Neural cell (in vitro differentiated cells): ENCODE measurements around the gene ESRRB. TPM values are rescaled to one million over a fixed set of nuclear protein-coding genes. Genes with fewer than 3 reads are reported as not detected.

Experiments used
- H2AFZ ChIP-seq: fragments of 200-600, 300-800 bp; sonication (generic), shearing (Covaris generic); 2 replicates; pipeline ENCODE4 v1.6.0; 2014; ENCODE audit warnings: low read depth, mild to moderate bottlenecking, antibody characterized with exemption, low read length, moderate library complexity
- H3F3A ChIP-seq: fragments of 200-600 bp; shearing (Covaris generic); 2 replicates; pipeline ENCODE4 v1.6.1; 2016; ENCODE audit warnings: mild to moderate bottlenecking, moderate library complexity, mixed read lengths, antibody characterized with exemption, low read length; ENCODE audit not compliant: insufficient read depth, poor library complexity, severe bottlenecking
- H3K27ac ChIP-seq: fragments of 200-600, 300-800 bp; sonication (generic), shearing (Covaris generic); 2 replicates; pipeline ENCODE4 v1.5.1; 2014; ENCODE audit warnings: mild to moderate bottlenecking, low read length, moderate library complexity
- H3K27me3 ChIP-seq: fragments of 300-800, 200-600 bp; sonication (generic), shearing (Covaris generic); 2 replicates; pipeline ENCODE4 v1.6.0; 2014; ENCODE audit warnings: mild to moderate bottlenecking, low read depth, low read length, moderate library complexity; ENCODE audit not compliant: insufficient read depth
- H3K36me3 ChIP-seq: fragments of 300-800, 200-600 bp; sonication (generic), shearing (Covaris generic); 2 replicates; pipeline ENCODE4 v1.5.1; 2014; ENCODE audit warnings: mild to moderate bottlenecking, antibody characterized with exemption, low read length, moderate library complexity; ENCODE audit not compliant: insufficient read depth
- H3K4me2 ChIP-seq: fragments of 300-800, 200-600 bp; sonication (generic), shearing (Covaris generic); 2 replicates; pipeline ENCODE4 v1.6.0; 2014; ENCODE audit warnings: mild to moderate bottlenecking, low read length
- H3K4me3 ChIP-seq: fragments of 300-800, 200-600 bp; sonication (generic), shearing (Covaris generic); 2 replicates; pipeline ENCODE4 v1.5.1; 2014; ENCODE audit warnings: mild to moderate bottlenecking, low read length, moderate library complexity
- H3K79me2 ChIP-seq: fragments of 200-600 bp; shearing (Covaris generic); replicated peaks from 2 replicates; pipeline ENCODE4 v1.6.0; 2014; ENCODE audit warnings: mild to moderate bottlenecking, low read length, moderate library complexity; ENCODE audit not compliant: insufficient read depth
- H3K9ac ChIP-seq: fragments of 300-800, 200-600 bp; sonication (generic), shearing (Covaris generic); 2 replicates; pipeline ENCODE4 v1.6.1; 2016; ENCODE audit warnings: mild to moderate bottlenecking, low read length, mixed read lengths
- H3K9me2 ChIP-seq: fragments of 200-600 bp; shearing (Covaris generic); 2 replicates; pipeline ENCODE4 v1.6.1; 2016; ENCODE audit warnings: mild to moderate bottlenecking, low read length, mixed read lengths; ENCODE audit not compliant: insufficient read depth
- H3K9me3 ChIP-seq: fragments of 200-600, 300-800 bp; sonication (generic), shearing (Covaris generic); 2 replicates; pipeline ENCODE4 v1.6.1; 2016; ENCODE audit warnings: mild to moderate bottlenecking, mixed run types, low read length, moderate library complexity, mixed read lengths
- H4K20me1 ChIP-seq: fragments of 200-600 bp; shearing (Covaris generic); 2 replicates; pipeline ENCODE4 v1.6.1; 2016; ENCODE audit warnings: mild to moderate bottlenecking, mixed run types; ENCODE audit not compliant: insufficient read depth
- CTCF ChIP-seq: fragments of 450-650 bp; IDR thresholded peaks from 2 replicates; pipeline ENCODE4 v1.5.1; 2014; ENCODE audit warnings: antibody characterized with exemption, mild to moderate bottlenecking, moderate library complexity; ENCODE audit not compliant: poor library complexity, severe bottlenecking
- EP300 ChIP-seq: fragments of 450-650 bp; conservative IDR thresholded peaks from 2 replicates; pipeline ENCODE4 v1.6.1; 2014; ENCODE audit warnings: antibody characterized with exemption, mild to moderate bottlenecking, moderate library complexity; ENCODE audit not compliant: poor library complexity, severe bottlenecking
- EZH2 ChIP-seq: fragments of 200-600, 300-800 bp; shearing (Covaris generic), sonication (generic); IDR thresholded peaks from 2 replicates; pipeline ENCODE4 v1.6.1; 2014; ENCODE audit warnings: antibody characterized with exemption, low read length, borderline replicate concordance, mild to moderate bottlenecking; ENCODE audit not compliant: insufficient read depth, poor library complexity, severe bottlenecking
- MXI1 ChIP-seq: fragments of 450-650 bp; conservative IDR thresholded peaks from 2 replicates; pipeline ENCODE4 v1.6.1; 2014; ENCODE audit warnings: antibody characterized with exemption, mild to moderate bottlenecking; ENCODE audit not compliant: poor library complexity, severe bottlenecking
- POLR2AphosphoS5 ChIP-seq: IDR thresholded peaks from 2 replicates; pipeline ENCODE4 v1.6.1; 2012
- RAD21 ChIP-seq: fragments of 450-650 bp; conservative IDR thresholded peaks from 2 replicates; pipeline ENCODE4 v1.6.1; 2014; ENCODE audit warnings: antibody characterized with exemption, mild to moderate bottlenecking, moderate library complexity
- REST ChIP-seq: IDR thresholded peaks from 2 replicates; pipeline ENCODE4 v1.6.1; 2012; ENCODE audit warnings: borderline replicate concordance
- SMC3 ChIP-seq: fragments of 450-650 bp; conservative IDR thresholded peaks from 2 replicates; pipeline ENCODE4 v1.6.1; 2014; ENCODE audit warnings: antibody characterized with exemption, mild to moderate bottlenecking, moderate library complexity; ENCODE audit not compliant: poor library complexity
- TAF1 ChIP-seq: IDR thresholded peaks from 2 replicates; pipeline ENCODE4 v1.6.1; 2012; ENCODE audit warnings: low read depth
- polyA plus RNA-seq: library from polyadenylated mRNA; depleted of rRNA; stranded (reverse); fragments of >200 nt; gene quantifications from 2 replicates; pipeline ENCODE4 v1.2.3, GENCODE V29; 2014

The ESRRB gene
- polyA plus RNA-seq, 1 donor from 2014 or later: 0.59 TPM

GRCh38 chr14:76394569-76394968, 18.6 kb downstream of the ESRRB start:
- no peak overlapping the region for H3K9ac ChIP-seq
- no peaks in the 10 kb centered on the region for H3F3A ChIP-seq
- no peaks in the 10 kb centered on the region for H3K36me3 ChIP-seq
- H3K27ac ChIP-seq: no peak overlapping the region
- no peak overlapping the region for H2AFZ ChIP-seq
- no peaks in the 10 kb centered on the region for H3K9me3 ChIP-seq
- no peaks in the 10 kb centered on the region for H4K20me1 ChIP-seq
- no peak overlapping the region for H3K4me3 ChIP-seq
- H3K4me2 ChIP-seq: no peak overlapping the region
- H3K9me2 ChIP-seq: no peaks in the 10 kb centered on the region
- H3K27me3 ChIP-seq: no peaks in the 10 kb centered on the region
- TF ChIP-seq CTCF (no peak), EP300 (no peak), REST (no peak), TAF1 (no peak), POLR2AphosphoS5 (no peak), RAD21 (no peak), EZH2 (no peak), SMC3 (no peak), MXI1 (no peak)
- no peaks in the 10 kb centered on the region for H3K79me2 ChIP-seq

- Histone ChIP-seq H3K9me2 (no peaks in the 10 kb centered on the region), H3K36me3 (no peaks in the 10 kb centered on the region), H3K27me3 (no peaks in the 10 kb centered on the region), H3K27ac (no peak overlapping the region), H3K4me2 (no peak overlapping the region), H3K4me3 (no peak overlapping the region), H3K9ac (no peak overlapping the region), H4K20me1 (no peaks in the 10 kb centered on the region), H3K9me3 (no peaks in the 10 kb centered on the region), H3F3A (no peaks in the 10 kb centered on the region), H2AFZ (no peak overlapping the region), H3K79me2 (no peaks in the 10 kb centered on the region)
- TF ChIP-seq SMC3 (no peak), REST (no peak), EZH2 (no peak), POLR2AphosphoS5 (no peak)
These were observed 19.2 kb downstream of the ESRRB start for GRCh38 chr14:76395161-76395560.
